ENCODE measurements around the gene TTLL11.

TTLL11 gene

GRCh38 chr9:121838746-121839669 lies 254.1 kb downstream of the TTLL11 start:
- DNase-seq (ENCODE audit: low read depth in 1 of 2, low spot score in 1 of 2): no peak

- DNase-seq (ENCODE audit: low read depth in 1 of 2, low spot score in 1 of 2): no peak
These were observed 255.8 kb downstream of the TTLL11 start for GRCh38 chr9:121837113-121837961.

- DNase-seq (ENCODE audit: low read depth in 1 of 2, low spot score in 1 of 2): no peak
These were observed 256.7 kb downstream of the TTLL11 start for GRCh38 chr9:121836366-121836885.

- DNase-seq (ENCODE audit: low read depth in 1 of 2, low spot score in 1 of 2): no peak
These were observed 257.3 kb downstream of the TTLL11 start for GRCh38 chr9:121835587-121836365.

- no peak for DNase-seq (ENCODE audit: low read depth in 1 of 2, low spot score in 1 of 2)
These were observed 260.0 kb downstream of the TTLL11 start for GRCh38 chr9:121833061-121833460.

- no peak for DNase-seq (ENCODE audit: low read depth in 1 of 2, low spot score in 1 of 2)
These were observed 261.2 kb downstream of the TTLL11 start for GRCh38 chr9:121831869-121832268.

- no peak for DNase-seq (ENCODE audit: low read depth in 1 of 2, low spot score in 1 of 2)
These were observed 262.5 kb downstream of the TTLL11 start for GRCh38 chr9:121830441-121831140.

GRCh38 chr9:121827251-121827967 lies 265.7 kb downstream of the TTLL11 start:
- no peak for DNase-seq (ENCODE audit: low read depth in 1 of 2, low spot score in 1 of 2)

- DNase-seq (ENCODE audit: low read depth in 1 of 2, low spot score in 1 of 2): no peak
These were observed 266.4 kb downstream of the TTLL11 start for GRCh38 chr9:121826711-121827110.

GRCh38 chr9:121825031-121825691 lies 267.9 kb downstream of the TTLL11 start:
- DNase-seq (ENCODE audit: low read depth in 1 of 2, low spot score in 1 of 2): no peak

GRCh38 chr9:121824651-121825030 lies 268.5 kb downstream of the TTLL11 start:
- no peak for DNase-seq (ENCODE audit: low read depth in 1 of 2, low spot score in 1 of 2)

- no peak for DNase-seq (ENCODE audit: low read depth in 1 of 2, low spot score in 1 of 2)
These were observed 269.5 kb downstream of the TTLL11 start for GRCh38 chr9:121823451-121824169.

GRCh38 chr9:121822093-121823085 lies 270.7 kb downstream of the TTLL11 start:
- no peak for DNase-seq (ENCODE audit: low read depth in 1 of 2, low spot score in 1 of 2)

- DNase-seq (ENCODE audit: low read depth in 1 of 2, low spot score in 1 of 2): no peak
These were observed 271.8 kb downstream of the TTLL11 start for GRCh38 chr9:121821326-121821725.

- DNase-seq (ENCODE audit: low read depth in 1 of 2, low spot score in 1 of 2): no peak
These were observed 272.7 kb downstream of the TTLL11 start for GRCh38 chr9:121820286-121821005.

GRCh38 chr9:121819428-121820231 lies 273.5 kb downstream of the TTLL11 start:
- no peak for DNase-seq (ENCODE audit: low read depth in 1 of 2, low spot score in 1 of 2)
